ENCODE data around the gene CELSR1.
A peak's percentile ranks its signal among the peaks of the same experiment; 100 is the strongest.

The CELSR1 gene

GRCh38 chr22:46443850-46444389, 93.5 kb downstream of the CELSR1 start:
- DNase-seq (ENCODE audit: low read depth), result no peak

GRCh38 chr22:46442217-46442853, 95.1 kb downstream of the CELSR1 start:
- DNase-seq (ENCODE audit: low read depth), result no peak

- DNase-seq (ENCODE audit: low read depth), result no peak
These were observed 97.6 kb downstream of the CELSR1 start for GRCh38 chr22:46439576-46440465.

GRCh38 chr22:46439111-46439510, 98.3 kb downstream of the CELSR1 start:
- no peak for DNase-seq (ENCODE audit: low read depth)

GRCh38 chr22:46437671-46438440, 99.6 kb downstream of the CELSR1 start:
- DNase-seq (ENCODE audit: low read depth), result no peak

- DNase-seq (ENCODE audit: low read depth), result no peak
These were observed 100.7 kb downstream of the CELSR1 start for GRCh38 chr22:46436595-46437175.

- no peak for DNase-seq (ENCODE audit: low read depth)
These were observed 104.1 kb downstream of the CELSR1 start for GRCh38 chr22:46433318-46433717.

- DNase-seq (ENCODE audit: low read depth), result no peak
These were observed 105.0 kb downstream of the CELSR1 start for GRCh38 chr22:46432164-46433068.

- no peak for DNase-seq (ENCODE audit: low read depth)
These were observed 106.2 kb downstream of the CELSR1 start for GRCh38 chr22:46430961-46431838.

- DNase-seq (ENCODE audit: low read depth), result no peak
These were observed 108.0 kb downstream of the CELSR1 start for GRCh38 chr22:46429325-46429853.

- DNase-seq (ENCODE audit: low read depth), result no peak
These were observed 108.7 kb downstream of the CELSR1 start for GRCh38 chr22:46428602-46429324.

GRCh38 chr22:46428171-46428570, 109.2 kb downstream of the CELSR1 start:
- no peak for DNase-seq (ENCODE audit: low read depth)

GRCh38 chr22:46425016-46425415, 112.4 kb downstream of the CELSR1 start:
- DNase-seq (ENCODE audit: low read depth), result peak; percentile 40

- no peak for DNase-seq (ENCODE audit: low read depth)
These were observed 112.9 kb downstream of the CELSR1 start for GRCh38 chr22:46424496-46424895.

- no peak for DNase-seq (ENCODE audit: low read depth)
These were observed 114.5 kb downstream of the CELSR1 start for GRCh38 chr22:46422896-46423295.

- no peak for DNase-seq (ENCODE audit: low read depth)
These were observed 116.2 kb downstream of the CELSR1 start for GRCh38 chr22:46421267-46421666.

GRCh38 chr22:46419754-46420571, 117.5 kb downstream of the CELSR1 start:
- no peak for DNase-seq (ENCODE audit: low read depth)

- DNase-seq (ENCODE audit: low read depth), result no peak
These were observed 118.6 kb downstream of the CELSR1 start for GRCh38 chr22:46418827-46419226.
